Gastrocnemius medialis (tissue), 4 donors: Measurements from ENCODE around the gene OSGEPL1. TPM values are rescaled to one million over a fixed set of nuclear protein-coding genes. Genes with fewer than 3 reads are reported as not detected.

Experiments used
- ATAC-seq, 2 donors: fragments of 150-250 bp; one replicate each; pipeline ENCODE4 v1.9.1; 2016
- DNase-seq, 2 donors: peaks; one replicate each; pipeline ENCODE4 v3.0.0-alpha.2; 2019
- H3K27ac ChIP-seq, 4 donors: fragments of 200-600 bp; sonication (generic); 1 replicate in 1 of 4; 2 replicates in 3 of 4; pipeline ENCODE4 v1.5.1; 2016 to 2018; ENCODE audit warnings: mild to moderate bottlenecking in 2 of 4, moderate library complexity in 1 of 4
- H3K27me3 ChIP-seq, 3 donors: fragments of 200-600 bp; sonication (generic) in 2 of 3; 1 replicate in 1 of 3; 2 replicates in 2 of 3; pipeline versions ENCODE4 v1.5.1 to v1.6.0; 2016 to 2019; ENCODE audit warnings: mild to moderate bottlenecking in 1 of 3, moderate library complexity in 1 of 3
- H3K36me3 ChIP-seq, 2 donors: fragments of 200-600 bp; sonication (generic) in 1 of 2; one replicate each; pipeline ENCODE4 v1.5.1; 2017 to 2018
- H3K4me1 ChIP-seq, 2 donors: fragments of 200-600 bp; sonication (generic) in 1 of 2; one replicate each; pipeline ENCODE4 v1.5.1; 2016 to 2017; ENCODE audit warnings: mild to moderate bottlenecking in 2 of 2
- H3K4me3 ChIP-seq, 4 donors: fragments of 200-600 bp; sonication (generic) in 3 of 4; 1 replicate in 1 of 4; 2 replicates in 3 of 4; pipeline ENCODE4 v1.5.1; 2016 to 2019; ENCODE audit warnings: mild to moderate bottlenecking in 2 of 4
- H3K9me3 ChIP-seq, 3 donors: fragments of 200-600 bp; sonication (generic) in 2 of 3; 1 replicate in 1 of 3; 2 replicates in 2 of 3; pipeline ENCODE4 v1.5.1; 2016 to 2019
- CTCF ChIP-seq, 5 experiments: fragments of 450-650 bp in 3 of 5; fragments of 200-600 bp in 2 of 5; sonication (generic) in 2 of 5; IDR thresholded peaks in 4 of 5; conservative IDR thresholded peaks in 1 of 5; 1 replicate in 4 of 5; 2 replicates in 1 of 5; pipeline ENCODE4 v1.5.1; 2016 to 2019; ENCODE audit warnings: antibody characterized with exemption in 5 of 5, mild to moderate bottlenecking in 3 of 5, moderate library complexity in 3 of 5
- POLR2A ChIP-seq, 2 donors: fragments of 450-650 bp; IDR thresholded peaks; one replicate each; pipeline ENCODE4 v1.6.1; 2017; ENCODE audit warnings: antibody characterized with exemption in 2 of 2, mild to moderate bottlenecking in 2 of 2, moderate library complexity in 2 of 2
- in situ Hi-C, 4 donors: fragments of 200-750 bp; cut with MboI; loops; one replicate each; pipeline versions ENCODE4 v1.15.0 to v1.8.0; 2017; ENCODE audit warnings: low sequenced_read_pairs in 4 of 4
- intact Hi-C: fragments of 100-400 bp; cut with DNase I; formaldehyde crosslinking; loops from one replicate; pipeline ENCODE4 v1.15.1; 2023; ENCODE audit warnings: low total_unique reads
- total RNA-seq, 4 donors: library from RNA; depleted of rRNA; stranded (reverse); fragments of >200 nt; gene quantifications; one replicate each; pipeline versions ENCODE4 v1.1.0 to v1.2.3, GENCODE V29; 2016

The OSGEPL1 gene
- total RNA-seq, 4 donors from 2014 or later = 2.1 to 15.6 (median 6.5) TPM

GRCh38 chr2:189702071-189702470 lies 60.5 kb downstream of the OSGEPL1 start:
- Histone ChIP-seq H3K36me3 (no peaks in the 10 kb centered on the region), H3K9me3 (no peaks in the 10 kb centered on the region), H3K4me1 (no peaks in the 10 kb centered on the region), H3K4me3 (no peak overlapping the region), H3K27ac (no peak overlapping the region), H3K27me3 (no peaks in the 10 kb centered on the region)
- DNase-seq (no peak), ATAC-seq (no peak)
- TF ChIP-seq CTCF (IDR thresholded peaks at IDR 0.05 in 4 of 5, conservative IDR thresholded peaks at IDR 0.05 in 1 of 5) (no peak), POLR2A (IDR thresholded peaks at IDR 0.05) (no peak)
- intact Hi-C loops (no loop called here), in situ Hi-C loops (loop anchor here in 2 of 4 donors (5.0 kb wide), 2 partner anchors 35 to 45 kb away; no protein-coding TSS in a partner anchor)

- Histone ChIP-seq H3K4me1 (no peaks in the 10 kb centered on the region), H3K27ac (no peak overlapping the region), H3K36me3 (no peaks in the 10 kb centered on the region), H3K9me3 (no peaks in the 10 kb centered on the region), H3K4me3 (no peak overlapping the region), H3K27me3 (no peaks in the 10 kb centered on the region)
- in situ Hi-C loops = loop anchor here in 2 of 4 donors (5.0 kb wide), 2 partner anchors 33 to 43 kb away; no protein-coding TSS in a partner anchor
- no peak for ATAC-seq
- intact Hi-C loops = no loop called here
- DNase-seq = no peak
- TF ChIP-seq CTCF (IDR thresholded peaks at IDR 0.05 in 4 of 5, conservative IDR thresholded peaks at IDR 0.05 in 1 of 5) = no peak
- TF ChIP-seq POLR2A (IDR thresholded peaks at IDR 0.05) = no peak
Observed at GRCh38 chr2:189700681-189701080, 61.9 kb downstream of the OSGEPL1 start.

- Histone ChIP-seq H3K27ac (peak overlapping the region; percentile 22 to 61 (median 44)), H3K4me1 (no peaks in the 10 kb centered on the region), H3K36me3 (no peaks in the 10 kb centered on the region), H3K27me3 (no peaks in the 10 kb centered on the region), H3K4me3 (no peak overlapping the region), H3K9me3 (no peaks in the 10 kb centered on the region)
- in situ Hi-C loops = loop anchor here in 1 of 4 donors (5.0 kb wide), 1 partner anchor 36 kb away; the partner anchor contains the start of gene ASNSD1
- peak; percentile 86 to 92 for ATAC-seq
- no peak for TF ChIP-seq POLR2A (IDR thresholded peaks at IDR 0.05)
- peak; percentile 47 to 76 (median 56) for TF ChIP-seq CTCF (IDR thresholded peaks at IDR 0.05 in 4 of 5, conservative IDR thresholded peaks at IDR 0.05 in 1 of 5)
- no peak for DNase-seq
- intact Hi-C loops = loop anchor here (1.0 kb wide), 2 partner anchors 24 to 37 kb away; partner anchors contain the start of genes ANKAR and ASNSD1
Observed at GRCh38 chr2:189698020-189698887, 64.3 kb downstream of the OSGEPL1 start.

Other genes with a start within 250 kb of the OSGEPL1 start
- gene SLC40A1, start 182.0 kb downstream of the OSGEPL1 start, total RNA-seq = 10 to 100 TPM; 24.8 to 81.8 (median 37.4) TPM
- gene ASNSD1, start 101.3 kb downstream of the OSGEPL1 start, total RNA-seq = 100 to 1,000 TPM in 1 of 4 donors, 10 to 100 TPM in 3; 68.1 to 114 (median 87.3) TPM
- 10 to 100 TPM in 1 of 4 donors, 1 to 10 TPM in 3; 3.4 to 13.1 (median 5.9) TPM for gene ANKAR, start 88.1 kb downstream of the OSGEPL1 start, total RNA-seq
- 10 to 100 TPM; 13.3 to 38.9 (median 23.7) TPM for gene ORMDL1, start 21.5 kb upstream of the OSGEPL1 start, total RNA-seq
- 10 to 100 TPM in 1 of 4 donors, 1 to 10 TPM in 3; 6.9 to 12.0 (median 8.8) TPM for gene PMS1, start 21.7 kb upstream of the OSGEPL1 start, total RNA-seq